CD4-positive, alpha-beta T cell treated with Interleukin-6 for 4 hours (primary cell): ENCODE results near the gene ATP5PD.
"Not testable (repeated sequence)": the region's sequence is repeated elsewhere in the genome, so short reads cannot be mapped to it uniquely, and the experiment has no call there.

Experiments
- DNase-seq: peaks from one replicate; pipeline ENCODE4 v3.0.0-alpha.2; 2020; ENCODE audit warnings: mixed read lengths

The ATP5PD gene

GRCh38 chr17:75048249-75048878 is 1.6 kb upstream of the ATP5PD start:
- DNase-seq, result no peak

GRCh38 chr17:75047398-75048098 is 779 bp upstream of the ATP5PD start:
- peak; percentile 46 for DNase-seq

- DNase-seq, result not testable (repeated sequence)
These were observed 793 bp downstream of the ATP5PD start for GRCh38 chr17:75045946-75046406.

GRCh38 chr17:75044716-75045115 is 2.1 kb downstream of the ATP5PD start:
- no peak for DNase-seq

- not testable (repeated sequence) for DNase-seq
These were observed 3.0 kb downstream of the ATP5PD start for GRCh38 chr17:75043789-75044188.

- no peak for DNase-seq
These were observed 5.0 kb downstream of the ATP5PD start for GRCh38 chr17:75041656-75042280.

GRCh38 chr17:75039238-75039637 is 7.5 kb downstream of the ATP5PD start:
- no peak for DNase-seq

GRCh38 chr17:75036643-75037268 is 10.0 kb downstream of the ATP5PD start:
- DNase-seq, result peak; percentile 96

- peak; percentile 81 for DNase-seq
These were observed 12.4 kb downstream of the ATP5PD start for GRCh38 chr17:75034236-75034908.

- DNase-seq, result peak; percentile 81
These were observed 13.2 kb downstream of the ATP5PD start for GRCh38 chr17:75033346-75034235.

GRCh38 chr17:75032720-75033280 is 14.0 kb downstream of the ATP5PD start:
- DNase-seq, result no peak

- peak; percentile 77 for DNase-seq
These were observed 14.6 kb downstream of the ATP5PD start for GRCh38 chr17:75031972-75032719.

- DNase-seq, result no peak
These were observed 16.6 kb downstream of the ATP5PD start for GRCh38 chr17:75030161-75030560.

GRCh38 chr17:75026650-75027049 is 20.1 kb downstream of the ATP5PD start:
- DNase-seq, result not testable (repeated sequence)

GRCh38 chr17:75025398-75025734 is 21.4 kb downstream of the ATP5PD start:
- not testable (repeated sequence) for DNase-seq

GRCh38 chr17:75024686-75025397 is 21.9 kb downstream of the ATP5PD start:
- peak; percentile 27 for DNase-seq

- no peak for DNase-seq
These were observed 26.2 kb downstream of the ATP5PD start for GRCh38 chr17:75020331-75021110.

GRCh38 chr17:75019710-75020109 is 27.1 kb downstream of the ATP5PD start:
- DNase-seq, result no peak

GRCh38 chr17:75019146-75019545 is 27.6 kb downstream of the ATP5PD start:
- no peak for DNase-seq
